Measurements from ENCODE around the gene METTL22. TPM values are rescaled to one million over a fixed set of nuclear protein-coding genes. Genes with fewer than 3 reads are reported as not detected.
A peak's percentile ranks its signal among the peaks of the same experiment; 100 is the strongest.

Gene METTL22
- polyA plus RNA-seq, 1 experiment, result 39.7 TPM

- H3K27me3 ChIP-seq (ENCODE audit: control insufficient read depth, insufficient read depth, low read length), result peaks cover 2% of the 10 kb centered on the region
- CTCF ChIA-PET, result no interaction called here
- no peak for DNase-seq (ENCODE audit: low read depth, low spot score)
- peaks cover 7% of the 10 kb centered on the region; the same call in 1 of the 2 replicates for H3K9me3 ChIP-seq (ENCODE audit: control insufficient read depth, insufficient read depth, low read length)
- no peak overlapping the region for H3K4me3 ChIP-seq (ENCODE audit: low read depth, low read length)
- TF ChIP-seq CTCF (IDR thresholded peaks at IDR 0.05; ENCODE audit: low read depth, low read length), result no peak
- no peak overlapping the region for H3K27ac ChIP-seq (ENCODE audit: low read depth, low read length)
- POLR2A ChIA-PET, result no interaction called here
These were observed 56.0 kb downstream of the METTL22 start for GRCh38 chr16:8677481-8677880.

- ChIA-PET POLR2A (no interaction called here), CTCF (no interaction called here)
- peak; percentile 18 for DNase-seq (ENCODE audit: low read depth, low spot score)
- H3K9me3 ChIP-seq (ENCODE audit: control insufficient read depth, insufficient read depth, low read length), result peaks cover 7% of the 10 kb centered on the region; the same call in 1 of the 2 replicates
- peaks cover 2% of the 10 kb centered on the region for H3K27me3 ChIP-seq (ENCODE audit: control insufficient read depth, insufficient read depth, low read length)
- TF ChIP-seq CTCF (IDR thresholded peaks at IDR 0.05; ENCODE audit: low read depth, low read length), result no peak
- no peak overlapping the region for H3K27ac ChIP-seq (ENCODE audit: low read depth, low read length)
- H3K4me3 ChIP-seq (ENCODE audit: low read depth, low read length), result no peak overlapping the region
These were observed 56.8 kb downstream of the METTL22 start for GRCh38 chr16:8678068-8678927.

- ChIA-PET POLR2A (interaction anchor here (0.6 kb wide), 1 partner anchor 12 kb away, joined by 6 read pairs; no protein-coding TSS in a partner anchor), CTCF (no interaction called here)
- TF ChIP-seq CTCF (IDR thresholded peaks at IDR 0.05; ENCODE audit: low read depth, low read length), result no peak
- Histone ChIP-seq H3K9me3 (ENCODE audit: control insufficient read depth, insufficient read depth, low read length) (peaks cover 7% of the 10 kb centered on the region; the same call in 1 of the 2 replicates), H3K27me3 (ENCODE audit: control insufficient read depth, insufficient read depth, low read length) (peaks cover 5% of the 10 kb centered on the region), H3K27ac (ENCODE audit: low read depth, low read length) (no peak overlapping the region), H3K4me3 (ENCODE audit: low read depth, low read length) (no peak overlapping the region)
- DNase-seq (ENCODE audit: low read depth, low spot score), result no peak
These were observed 57.7 kb downstream of the METTL22 start for GRCh38 chr16:8679151-8679550.

- peaks cover 7% of the 10 kb centered on the region; the same call in 1 of the 2 replicates for H3K9me3 ChIP-seq (ENCODE audit: control insufficient read depth, insufficient read depth, low read length)
- no peak overlapping the region for H3K27ac ChIP-seq (ENCODE audit: low read depth, low read length)
- H3K4me3 ChIP-seq (ENCODE audit: low read depth, low read length), result no peak overlapping the region
- no peak for TF ChIP-seq CTCF (IDR thresholded peaks at IDR 0.05; ENCODE audit: low read depth, low read length)
- ChIA-PET CTCF (no interaction called here), POLR2A (interaction anchor here (0.6 kb wide), 1 partner anchor 1729 kb away, joined by 17 read pairs; no protein-coding TSS in a partner anchor)
- H3K27me3 ChIP-seq (ENCODE audit: control insufficient read depth, insufficient read depth, low read length), result peaks cover 6% of the 10 kb centered on the region
- DNase-seq (ENCODE audit: low read depth, low spot score), result no peak
These were observed 61.2 kb downstream of the METTL22 start for GRCh38 chr16:8682551-8683259.

GRCh38 chr16:8683640-8684039 lies 62.1 kb downstream of the METTL22 start:
- Histone ChIP-seq H3K27me3 (ENCODE audit: control insufficient read depth, insufficient read depth, low read length) (peaks cover 6% of the 10 kb centered on the region), H3K27ac (ENCODE audit: low read depth, low read length) (no peak overlapping the region), H3K4me3 (ENCODE audit: low read depth, low read length) (no peak overlapping the region), H3K9me3 (ENCODE audit: control insufficient read depth, insufficient read depth, low read length) (peaks cover 7% of the 10 kb centered on the region; the same call in 1 of the 2 replicates)
- TF ChIP-seq CTCF (IDR thresholded peaks at IDR 0.05; ENCODE audit: low read depth, low read length), result no peak
- CTCF ChIA-PET, result no interaction called here
- no peak for DNase-seq (ENCODE audit: low read depth, low spot score)
- POLR2A ChIA-PET, result no interaction called here

Data from AG04450 (cell line).